Stimulated activated CD4-positive, alpha-beta T cell treated with anti-CD3 and anti-CD28 coated beads, TNF-alpha, amount 100 ng/mL, for 48 hours (primary cell): ENCODE results near the gene ZNF646.

Source experiments
- DNase-seq, 3 donors: peaks; one replicate each; pipeline ENCODE4 v3.0.0-alpha.2; 2020; ENCODE audit warnings: low read depth in 3 of 3

Gene ZNF646

DNA sequence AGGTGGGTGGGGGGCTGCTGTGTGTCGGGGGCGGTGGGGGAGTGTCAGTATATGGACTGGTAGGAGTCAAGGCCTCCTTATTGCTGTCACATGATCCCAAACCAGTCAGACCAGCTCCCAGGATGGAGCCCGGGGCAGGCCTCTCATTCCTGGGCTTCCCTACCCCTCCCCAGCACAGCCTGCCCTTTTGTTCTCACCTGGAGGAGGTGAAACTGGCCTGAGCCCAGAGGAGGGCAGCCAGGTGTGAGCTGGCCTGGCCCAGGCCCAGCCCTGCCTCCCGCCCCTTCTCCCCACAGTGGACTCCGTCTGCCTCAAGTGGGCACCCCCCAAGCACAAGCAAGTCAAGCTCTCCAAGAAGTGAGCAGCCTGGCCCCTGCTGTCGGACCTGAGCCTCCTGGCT, 56.7 kb downstream of the ZNF646 start:
- DNase-seq = no peak

DNA sequence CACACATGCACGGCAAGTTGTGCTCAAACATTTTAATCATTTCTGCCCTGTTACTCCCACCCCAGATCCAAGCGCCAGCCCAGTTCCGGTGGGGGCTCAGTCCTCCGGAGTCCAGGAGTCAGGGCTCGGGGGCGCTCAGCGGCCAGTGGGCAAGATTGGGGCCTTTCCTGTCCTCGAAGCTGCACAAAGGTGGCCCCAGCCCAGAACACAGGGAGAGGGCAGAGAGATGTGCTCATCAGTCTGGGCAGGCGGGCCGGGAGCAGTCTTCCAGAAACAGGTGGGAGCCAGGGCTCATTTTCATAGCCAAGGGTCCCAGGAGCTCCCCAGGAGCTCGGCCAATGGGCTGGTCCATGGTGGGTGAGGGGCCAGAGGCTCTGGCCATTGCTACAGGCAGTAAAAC, 57.2 kb downstream of the ZNF646 start:
- DNase-seq = no peak

DNA sequence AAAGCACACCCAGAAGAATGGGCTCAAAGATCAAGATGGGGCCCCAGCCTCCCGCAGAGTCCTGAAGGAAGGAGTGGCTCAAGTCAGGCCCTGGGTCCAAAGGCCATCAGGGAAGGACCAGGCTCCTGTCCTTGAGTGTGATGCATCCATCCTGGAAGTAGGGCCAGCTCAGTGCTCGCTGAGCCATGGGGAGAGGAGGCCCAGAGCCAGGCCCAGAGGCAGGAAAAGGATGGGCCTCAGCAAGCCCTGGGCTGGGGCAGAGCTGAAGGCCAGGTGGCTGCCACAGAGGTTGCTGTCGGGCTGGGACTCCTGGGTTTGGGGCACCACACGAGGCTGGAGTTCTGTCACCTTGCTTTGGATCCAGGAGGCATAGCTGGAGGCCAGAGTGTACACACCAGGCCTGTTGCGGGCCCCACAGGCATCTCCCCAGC, 57.6 kb downstream of the ZNF646 start:
- no peak for DNase-seq

DNA sequence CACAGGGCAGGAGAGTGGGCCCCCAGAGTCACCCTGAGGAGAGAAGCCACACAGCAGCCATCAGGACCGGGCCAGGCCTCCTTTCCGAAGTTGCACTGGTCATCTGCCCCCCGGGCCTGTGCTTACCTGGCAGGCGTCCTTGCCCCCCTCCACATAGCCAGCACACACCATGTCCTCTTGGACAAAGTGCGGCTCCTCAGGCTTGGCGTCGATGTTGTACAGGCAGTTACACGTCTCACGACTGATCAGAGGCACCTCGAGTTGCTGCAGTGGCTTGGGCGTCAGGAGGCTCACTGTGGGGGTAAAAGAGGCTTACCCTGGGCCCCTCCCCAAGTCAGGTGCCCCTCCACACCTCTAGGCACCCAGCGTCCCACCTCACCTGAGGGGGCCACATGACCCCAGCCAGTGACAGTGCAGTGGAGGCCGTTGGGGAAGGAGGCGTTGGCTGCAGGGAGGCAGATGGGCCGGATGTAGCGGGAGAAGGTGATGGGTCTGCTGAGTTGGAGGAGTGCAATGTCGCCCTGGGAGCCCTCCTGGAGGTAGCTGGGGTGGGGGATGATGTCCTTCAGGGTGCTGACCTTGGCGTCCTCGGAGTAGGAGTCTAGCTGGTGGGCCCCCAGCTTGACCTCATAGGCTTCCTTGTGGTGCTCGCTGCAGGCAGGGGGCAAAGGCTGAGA, 58.2 kb downstream of the ZNF646 start:
- DNase-seq = no peak

DNA sequence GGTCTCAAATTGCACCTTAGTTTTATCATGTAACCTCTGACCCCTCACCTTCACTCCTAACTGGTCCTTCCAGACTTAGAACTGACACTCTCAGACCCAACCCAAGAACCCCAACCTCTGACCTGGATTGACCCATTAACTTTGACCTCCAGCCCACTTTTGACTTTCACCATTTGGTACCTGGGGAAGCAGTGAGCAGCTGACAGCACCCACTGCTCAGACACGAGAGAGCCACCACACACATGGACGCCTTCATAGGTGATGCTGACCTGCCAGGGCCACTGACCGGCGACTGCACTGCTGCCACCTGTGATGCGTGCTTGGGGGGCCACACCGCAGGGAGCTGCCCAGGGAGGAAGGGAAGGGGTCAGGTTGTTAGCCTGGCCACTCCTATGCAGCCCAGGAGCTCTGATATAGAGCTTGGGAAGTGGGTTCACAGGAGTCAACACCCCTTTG, 58.9 kb downstream of the ZNF646 start:
- no peak for DNase-seq
